ENCODE results near the gene COMP. TPM values are rescaled to one million over a fixed set of nuclear protein-coding genes. Genes with fewer than 3 reads are reported as not detected.

The COMP gene
- total and polyA plus RNA-seq, 2 donors, result 0.09 to 1.5 TPM

GRCh38 chr19:18774107-18774506 is 17.0 kb downstream of the COMP start:
- WGBS, result 97% methylated on average over 11 of the region's 11 CpGs

GRCh38 chr19:18773682-18774081 is 17.4 kb downstream of the COMP start:
- H3K27me3 ChIP-seq (ENCODE audit: control insufficient read depth in 2 of 2, insufficient read depth in 1 of 2, low read length in 1 of 2), result peaks cover 0 to 26% of the 10 kb centered on the region in 2 donors
- H3K27ac ChIP-seq (ENCODE audit: low read depth in 1 of 2, low read length in 1 of 2), result no peak overlapping the region
- no peak overlapping the region for H3K4me3 ChIP-seq (ENCODE audit: low read length in 2 of 2)
- no peaks in the 10 kb centered on the region for H3K36me3 ChIP-seq (ENCODE audit: control insufficient read depth in 2 of 2, insufficient read depth in 2 of 2, low read length in 1 of 2)
- DNase-seq (ENCODE audit: low read depth in 6 of 9, low spot score in 9 of 9), result no peak
- no peaks in the 10 kb centered on the region for H3K9me3 ChIP-seq (ENCODE audit: control insufficient read depth in 2 of 2, insufficient read depth in 1 of 2, low read length in 1 of 2)
- no peaks in the 10 kb centered on the region for H3K4me1 ChIP-seq (ENCODE audit: control insufficient read depth in 2 of 2, insufficient read depth in 2 of 2, low read length in 2 of 2)
- WGBS, result 94% methylated on average over 9 of the region's 9 CpGs

More at GRCh38 chr19:18774107-18774506, 17.0 kb downstream of the COMP start:
- H3K27me3 ChIP-seq (ENCODE audit: control insufficient read depth in 2 of 2, insufficient read depth in 1 of 2, low read length in 1 of 2), result peaks cover 0 to 31% of the 10 kb centered on the region in 2 donors
- H3K4me1 ChIP-seq (ENCODE audit: control insufficient read depth in 2 of 2, insufficient read depth in 2 of 2, low read length in 2 of 2), result no peaks in the 10 kb centered on the region
- no peak for DNase-seq (ENCODE audit: low read depth in 6 of 9, low spot score in 9 of 9)
- H3K9me3 ChIP-seq (ENCODE audit: control insufficient read depth in 2 of 2, insufficient read depth in 1 of 2, low read length in 1 of 2), result no peaks in the 10 kb centered on the region
- H3K36me3 ChIP-seq (ENCODE audit: control insufficient read depth in 2 of 2, insufficient read depth in 2 of 2, low read length in 1 of 2), result no peaks in the 10 kb centered on the region
- H3K4me3 ChIP-seq (ENCODE audit: low read length in 2 of 2), result no peak overlapping the region
- H3K27ac ChIP-seq (ENCODE audit: low read depth in 1 of 2, low read length in 1 of 2), result no peak overlapping the region

- peaks cover 0 to 19% of the 10 kb centered on the region in 2 donors for H3K27me3 ChIP-seq (ENCODE audit: control insufficient read depth in 2 of 2, insufficient read depth in 1 of 2, low read length in 1 of 2)
- H3K4me1 ChIP-seq (ENCODE audit: control insufficient read depth in 2 of 2, insufficient read depth in 2 of 2, low read length in 2 of 2), result no peaks in the 10 kb centered on the region
- H3K27ac ChIP-seq (ENCODE audit: low read depth in 1 of 2, low read length in 1 of 2), result no peak overlapping the region
- 90% methylated on average over 27 of the region's 27 CpGs for WGBS
- no peaks in the 10 kb centered on the region for H3K36me3 ChIP-seq (ENCODE audit: control insufficient read depth in 2 of 2, insufficient read depth in 2 of 2, low read length in 1 of 2)
- no peaks in the 10 kb centered on the region for H3K9me3 ChIP-seq (ENCODE audit: control insufficient read depth in 2 of 2, insufficient read depth in 1 of 2, low read length in 1 of 2)
- DNase-seq (ENCODE audit: low read depth in 6 of 9, low spot score in 9 of 9), result no peak
- H3K4me3 ChIP-seq (ENCODE audit: low read length in 2 of 2), result no peak overlapping the region
Observed at GRCh38 chr19:18772620-18773587, 18.2 kb downstream of the COMP start.

- Histone ChIP-seq H3K4me3 (ENCODE audit: low read length in 2 of 2) (no peak overlapping the region), H3K9me3 (ENCODE audit: control insufficient read depth in 2 of 2, insufficient read depth in 1 of 2, low read length in 1 of 2) (no peaks in the 10 kb centered on the region), H3K36me3 (ENCODE audit: control insufficient read depth in 2 of 2, insufficient read depth in 2 of 2, low read length in 1 of 2) (no peaks in the 10 kb centered on the region), H3K4me1 (ENCODE audit: control insufficient read depth in 2 of 2, insufficient read depth in 2 of 2, low read length in 2 of 2) (no peaks in the 10 kb centered on the region), H3K27me3 (ENCODE audit: control insufficient read depth in 2 of 2, insufficient read depth in 1 of 2, low read length in 1 of 2) (peaks cover 0 to 6% of the 10 kb centered on the region in 2 donors), H3K27ac (ENCODE audit: low read depth in 1 of 2, low read length in 1 of 2) (no peak overlapping the region)
- no peak for DNase-seq (ENCODE audit: low read depth in 6 of 9, low spot score in 9 of 9)
- WGBS, result 96% methylated on average over 36 of the region's 36 CpGs
Observed at GRCh38 chr19:18771328-18772242, 19.5 kb downstream of the COMP start.

- H3K36me3 ChIP-seq (ENCODE audit: control insufficient read depth in 2 of 2, insufficient read depth in 2 of 2, low read length in 1 of 2), result no peaks in the 10 kb centered on the region
- no peak for DNase-seq (ENCODE audit: low read depth in 6 of 9, low spot score in 9 of 9)
- 92% methylated on average over 13 of the region's 13 CpGs for WGBS
- no peak overlapping the region for H3K4me3 ChIP-seq (ENCODE audit: low read length in 2 of 2)
- H3K9me3 ChIP-seq (ENCODE audit: control insufficient read depth in 2 of 2, insufficient read depth in 1 of 2, low read length in 1 of 2), result no peaks in the 10 kb centered on the region
- H3K4me1 ChIP-seq (ENCODE audit: control insufficient read depth in 2 of 2, insufficient read depth in 2 of 2, low read length in 2 of 2), result no peaks in the 10 kb centered on the region
- no peaks in the 10 kb centered on the region for H3K27me3 ChIP-seq (ENCODE audit: control insufficient read depth in 2 of 2, insufficient read depth in 1 of 2, low read length in 1 of 2)
- H3K27ac ChIP-seq (ENCODE audit: low read depth in 1 of 2, low read length in 1 of 2), result no peak overlapping the region
Observed at GRCh38 chr19:18770663-18771327, 20.3 kb downstream of the COMP start.

- H3K9me3 ChIP-seq (ENCODE audit: control insufficient read depth in 2 of 2, insufficient read depth in 1 of 2, low read length in 1 of 2), result peaks cover 0 to 5% of the 10 kb centered on the region in 2 donors
- H3K36me3 ChIP-seq (ENCODE audit: control insufficient read depth in 2 of 2, insufficient read depth in 2 of 2, low read length in 1 of 2), result no peaks in the 10 kb centered on the region
- no peak for DNase-seq (ENCODE audit: low read depth in 6 of 9, low spot score in 9 of 9)
- no peak overlapping the region for H3K4me3 ChIP-seq (ENCODE audit: low read length in 2 of 2)
- WGBS, result 98% methylated on average over 15 of the region's 15 CpGs
- no peaks in the 10 kb centered on the region for H3K27me3 ChIP-seq (ENCODE audit: control insufficient read depth in 2 of 2, insufficient read depth in 1 of 2, low read length in 1 of 2)
- no peak overlapping the region for H3K27ac ChIP-seq (ENCODE audit: low read depth in 1 of 2, low read length in 1 of 2)
- peaks cover 0 to 5% of the 10 kb centered on the region in 2 donors for H3K4me1 ChIP-seq (ENCODE audit: control insufficient read depth in 2 of 2, insufficient read depth in 2 of 2, low read length in 2 of 2)
Observed at GRCh38 chr19:18769989-18770528, 21.0 kb downstream of the COMP start.

GRCh38 chr19:18768997-18769891 is 21.9 kb downstream of the COMP start:
- Histone ChIP-seq H3K9me3 (ENCODE audit: control insufficient read depth in 2 of 2, insufficient read depth in 1 of 2, low read length in 1 of 2) (peaks cover 0 to 5% of the 10 kb centered on the region in 2 donors), H3K27ac (ENCODE audit: low read depth in 1 of 2, low read length in 1 of 2) (no peak overlapping the region), H3K4me1 (ENCODE audit: control insufficient read depth in 2 of 2, insufficient read depth in 2 of 2, low read length in 2 of 2) (peaks cover 0 to 13% of the 10 kb centered on the region in 2 donors), H3K4me3 (ENCODE audit: low read length in 2 of 2) (no peak overlapping the region), H3K27me3 (ENCODE audit: control insufficient read depth in 2 of 2, insufficient read depth in 1 of 2, low read length in 1 of 2) (no peaks in the 10 kb centered on the region), H3K36me3 (ENCODE audit: control insufficient read depth in 2 of 2, insufficient read depth in 2 of 2, low read length in 1 of 2) (no peaks in the 10 kb centered on the region)
- 97% methylated on average over 24 of the region's 24 CpGs for WGBS
- DNase-seq (ENCODE audit: low read depth in 6 of 9, low spot score in 9 of 9), result no peak

Measured in thymus (tissue), 11 donors.